ENCODE results near the gene FSD2. TPM values are rescaled to one million over a fixed set of nuclear protein-coding genes. Genes with fewer than 3 reads are reported as not detected.
"Not testable (repeated sequence)": the region's sequence is repeated elsewhere in the genome, so short reads cannot be mapped to it uniquely, and the experiment has no call there.

FSD2 gene
- total and polyA plus RNA-seq, 2 of the 8 experiments (the other 6 are each of a cell fraction or from before 2014, with no cell fraction given) = 0.02 TPM; not detected in 1

DNA sequence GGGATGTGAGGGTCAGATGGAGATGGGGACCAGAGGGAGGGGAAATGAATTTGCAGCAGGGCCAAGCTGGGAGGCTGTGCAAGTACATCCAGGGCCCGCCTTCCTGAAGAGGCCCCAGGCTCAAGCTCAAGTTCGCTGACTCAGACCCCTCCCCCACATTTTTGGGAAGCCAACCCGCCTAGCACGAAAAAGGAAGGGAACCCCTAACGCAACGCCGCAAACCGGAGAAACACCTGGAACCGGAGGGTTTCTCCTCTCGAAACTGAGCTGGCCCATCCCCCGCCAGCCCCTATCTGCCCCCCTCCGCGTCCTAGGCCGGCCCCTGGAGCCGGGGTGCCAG lies 96.8 kb downstream of the FSD2 start (continued):
- TF ChIP-seq SUZ12 (IDR thresholded peaks at IDR 0.05; ENCODE audit: low read length) (no peak; the same call in 1 of the 2 replicates), KDM4A (IDR thresholded peaks at IDR 0.05; ENCODE audit: low read depth, low read length, severe bottlenecking) (peak; percentile 16), YY1 (IDR thresholded peaks at IDR 0.05; ENCODE audit: low read depth, low read length) (no peak), JUND (IDR thresholded peaks at IDR 0.05; ENCODE audit: low read length) (0 out of 2 replicates have a peak, but pooled peaks have one; percentile 29), PHF8 (conservative IDR thresholded peaks at IDR 0.05; ENCODE audit: low read depth, low read length) (peak; percentile 45; the same call in 1 of the 2 replicates), USF2 (IDR thresholded peaks at IDR 0.05; ENCODE audit: low read length) (0 out of 2 replicates have a peak, but pooled peaks have one; percentile 21), GABPA (IDR thresholded peaks at IDR 0.05; ENCODE audit: borderline replicate concordance, insufficient read depth, low read length) (no peak)

DNA sequence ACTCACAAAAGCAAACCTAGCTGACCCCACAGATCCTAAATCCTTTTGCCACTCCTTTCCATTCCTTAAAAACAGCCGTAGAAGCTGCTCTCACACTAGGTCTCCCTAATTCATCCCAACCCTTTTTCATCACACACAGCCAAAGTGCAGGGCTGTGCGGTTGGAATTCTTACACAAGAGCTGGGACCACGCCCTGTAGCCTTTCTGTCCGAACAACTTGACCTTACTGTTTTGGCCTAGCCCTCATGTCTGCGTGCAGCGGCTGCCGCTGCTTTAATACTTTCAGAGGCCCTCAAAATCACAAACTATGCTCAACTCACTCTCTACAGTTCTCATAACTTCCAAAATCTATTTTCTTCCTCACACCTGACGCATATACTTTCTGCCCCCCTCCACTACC lies 100.0 kb downstream of the FSD2 start:
- WGBS, 2 experiments (ENCODE audit: extremely low coverage in 1 of 2, insufficient coverage in 1 of 2, insufficient read length in 1 of 2, insufficient replicate concordance in 2 of 2, low coverage in 1 of 2, low lambda C conversion rate in 2 of 2, missing lambda C conversion rate in 1 of 2) = 95% methylated on average over 8 of the region's 8 CpGs; no CpG with 5 or more reads in 1 of the 2 experiments
- H2BK5ac ChIP-seq (ENCODE audit: low read depth, low read length); H3K79me1 ChIP-seq (ENCODE audit: low read depth, low read length); H2BK20ac ChIP-seq (ENCODE audit: low read length); FAIRE-seq; POLR2A ChIA-PET (ENCODE audit: partially characterized antibody); H4K5ac ChIP-seq (ENCODE audit: insufficient read length, low read depth, low read length); H3K14ac ChIP-seq (ENCODE audit: insufficient read length); H4K8ac ChIP-seq (ENCODE audit: extremely low read depth, insufficient read depth, low read length); H2AFZ ChIP-seq (ENCODE audit: low read length); H3K9ac ChIP-seq (replicated peaks in 1 of 4; ENCODE audit: extremely low read depth in 1 of 4, low read depth in 3 of 4, low read length in 3 of 4); H4K20me1 ChIP-seq (replicated peaks in 1 of 2; ENCODE audit: control insufficient read depth in 1 of 2, insufficient read depth in 2 of 2, low read length in 2 of 2); H3K4me3 ChIP-seq (ENCODE audit: extremely low read depth in 1 of 4, insufficient read depth in 2 of 4, low read depth in 3 of 4, low read length in 4 of 4); H3K4ac ChIP-seq (replicated peaks; ENCODE audit: insufficient read length, low read depth, low read length); CTCF ChIA-PET (ENCODE audit: partially characterized antibody); H3K4me2 ChIP-seq (ENCODE audit: insufficient read depth in 1 of 2, low read depth in 2 of 2, low read length in 2 of 2); DNase-seq (ENCODE audit: low read depth in 1 of 2, low spot score in 2 of 2); H3K18ac ChIP-seq (ENCODE audit: extremely low read depth, low read length); H3K79me2 ChIP-seq (ENCODE audit: control insufficient read depth in 1 of 2, insufficient read depth in 2 of 2, low read length in 2 of 2); H3K9me3 ChIP-seq (ENCODE audit: insufficient read depth in 2 of 2, low read depth in 1 of 2, low read length in 1 of 2); H2BK12ac ChIP-seq (ENCODE audit: low read depth, low read length); H4K91ac ChIP-seq (replicated peaks; ENCODE audit: insufficient read length, low read length); H2BK15ac ChIP-seq (ENCODE audit: low read length); H3K27me3 ChIP-seq (replicated peaks in 1 of 4; ENCODE audit: control insufficient read depth in 3 of 4, extremely low read depth in 1 of 4, insufficient read depth in 3 of 4, low read length in 3 of 4); H3K56ac ChIP-seq (replicated peaks; ENCODE audit: insufficient read length, low read depth, low read length); H2AK5ac ChIP-seq (ENCODE audit: low read depth, low read length); H3K27ac ChIP-seq (ENCODE audit: low read depth, low read length); H3K36me3 ChIP-seq (ENCODE audit: control insufficient read depth in 2 of 4, insufficient read depth in 4 of 4, low read length in 3 of 4); H3K23ac ChIP-seq (ENCODE audit: insufficient read length); H2BK120ac ChIP-seq (replicated peaks; ENCODE audit: low read depth, low read length): not testable (repeated sequence)
- peaks cover 13% of the 10 kb centered on the region; the same call in 1 of the 2 replicates for H3K23me2 ChIP-seq (ENCODE audit: low read depth, low read length)
- H3K4me1 ChIP-seq (replicated peaks in 1 of 4; ENCODE audit: control insufficient read depth in 3 of 4, insufficient read depth in 4 of 4, low read length in 3 of 4) = peaks cover 0 to 13% (median 5%) of the 10 kb centered on the region in 4 experiments; a peak in 6 of 7 replicates
